ENCODE measurements around the gene ASS1. TPM values are rescaled to one million over a fixed set of nuclear protein-coding genes. Genes with fewer than 3 reads are reported as not detected.
A peak's percentile ranks its signal among the peaks of the same experiment; 100 is the strongest.

The ASS1 gene
- total and polyA plus RNA-seq, 2 of the 13 experiments (the other 11 are each of a cell fraction or from before 2014, with no cell fraction given): 77.6 to 122 TPM

DNA sequence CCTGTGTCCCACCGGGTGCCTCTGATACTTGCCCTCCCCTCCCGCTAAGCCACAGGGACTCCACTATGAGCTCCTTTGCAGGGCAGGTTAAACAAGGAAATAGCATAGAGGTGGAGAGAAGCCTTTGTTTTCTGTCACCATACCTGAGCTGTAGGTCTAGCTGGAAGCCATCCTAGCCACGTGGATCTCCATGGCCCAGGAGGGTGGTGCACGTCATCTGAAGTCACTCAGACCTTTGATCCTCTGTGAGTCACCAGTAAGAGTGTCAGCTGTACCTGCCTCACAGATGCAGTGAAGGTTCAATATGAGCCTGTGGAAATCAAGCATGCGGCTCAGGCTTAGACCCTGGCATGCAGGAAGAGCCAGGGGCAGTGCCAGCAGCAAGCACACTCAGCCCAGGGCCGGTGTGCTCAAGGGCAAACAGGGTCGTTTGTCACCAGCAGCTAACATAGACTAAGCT lies 55.1 kb downstream of the ASS1 start (continued):
- TF ChIP-seq, protein P1, sequence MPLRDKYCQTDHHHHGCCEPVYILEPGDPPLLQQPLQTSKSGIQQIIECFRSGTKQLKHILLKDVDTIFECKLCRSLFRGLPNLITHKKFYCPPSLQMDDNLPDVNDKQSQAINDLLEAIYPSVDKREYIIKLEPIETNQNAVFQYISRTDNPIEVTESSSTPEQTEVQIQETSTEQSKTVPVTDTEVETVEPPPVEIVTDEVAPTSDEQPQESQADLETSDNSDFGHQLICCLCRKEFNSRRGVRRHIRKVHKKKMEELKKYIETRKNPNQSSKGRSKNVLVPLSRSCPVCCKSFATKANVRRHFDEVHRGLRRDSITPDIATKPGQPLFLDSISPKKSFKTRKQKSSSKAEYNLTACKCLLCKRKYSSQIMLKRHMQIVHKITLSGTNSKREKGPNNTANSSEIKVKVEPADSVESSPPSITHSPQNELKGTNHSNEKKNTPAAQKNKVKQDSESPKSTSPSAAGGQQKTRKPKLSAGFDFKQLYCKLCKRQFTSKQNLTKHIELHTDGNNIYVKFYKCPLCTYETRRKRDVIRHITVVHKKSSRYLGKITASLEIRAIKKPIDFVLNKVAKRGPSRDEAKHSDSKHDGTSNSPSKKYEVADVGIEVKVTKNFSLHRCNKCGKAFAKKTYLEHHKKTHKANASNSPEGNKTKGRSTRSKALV (CRISPR knock-in tag; IDR thresholded peaks at IDR 0.05): no peak
- TF ChIP-seq ZNF337 (CRISPR knock-in tag; IDR thresholded peaks at IDR 0.05; ENCODE audit: borderline replicate concordance, low read depth) (no peak), MAZ (IDR thresholded peaks at IDR 0.05; ENCODE audit: borderline replicate concordance, low read depth, low read length) (no peak), MAZ (CRISPR knock-in tag; IDR thresholded peaks at IDR 0.05; ENCODE audit: low read depth) (peak; percentile 51), NFIC (IDR thresholded peaks at IDR 0.05; ENCODE audit: low read length) (no peak), NR2C2 (CRISPR knock-in tag; IDR thresholded peaks at IDR 0.05; ENCODE audit: borderline replicate concordance) (peak; percentile 68; the same call in 1 of the 2 replicates), SMAD3 (CRISPR knock-in tag; IDR thresholded peaks at IDR 0.05) (peak; percentile 64; the same call in 1 of the 2 replicates), SRSF4 (IDR thresholded peaks at IDR 0.05; ENCODE audit: low read depth, low read length, poor library complexity, severe bottlenecking) (no peak), SP5 (CRISPR knock-in tag; IDR thresholded peaks at IDR 0.05; ENCODE audit: borderline replicate concordance, low read depth) (no peak; the same call in 1 of the 2 replicates), CEBPG (CRISPR knock-in tag; IDR thresholded peaks at IDR 0.05) (peak; percentile 55), ZKSCAN5 (CRISPR knock-in tag; IDR thresholded peaks at IDR 0.05) (no peak), HOXA9 (CRISPR knock-in tag; IDR thresholded peaks at IDR 0.05; ENCODE audit: borderline replicate concordance) (no peak), EZH2 (conservative IDR thresholded peaks at IDR 0.05; ENCODE audit: low read depth, low read length) (no peak), ZNF3 (CRISPR knock-in tag; IDR thresholded peaks at IDR 0.05) (no peak), HOXD1 (CRISPR knock-in tag; IDR thresholded peaks at IDR 0.05) (no peak), ZNF749 (CRISPR knock-in tag; IDR thresholded peaks at IDR 0.05; ENCODE audit: borderline replicate concordance) (no peak), RAD51 (IDR thresholded peaks at IDR 0.05; ENCODE audit: borderline replicate concordance) (no peak), POLR2A (IDR thresholded peaks at IDR 0.05; ENCODE audit: insufficient read depth in 1 of 2, low read depth in 2 of 2, low read length in 2 of 2) (peak; percentile 78 to 79)
- TF ChIP-seq, protein P2, sequence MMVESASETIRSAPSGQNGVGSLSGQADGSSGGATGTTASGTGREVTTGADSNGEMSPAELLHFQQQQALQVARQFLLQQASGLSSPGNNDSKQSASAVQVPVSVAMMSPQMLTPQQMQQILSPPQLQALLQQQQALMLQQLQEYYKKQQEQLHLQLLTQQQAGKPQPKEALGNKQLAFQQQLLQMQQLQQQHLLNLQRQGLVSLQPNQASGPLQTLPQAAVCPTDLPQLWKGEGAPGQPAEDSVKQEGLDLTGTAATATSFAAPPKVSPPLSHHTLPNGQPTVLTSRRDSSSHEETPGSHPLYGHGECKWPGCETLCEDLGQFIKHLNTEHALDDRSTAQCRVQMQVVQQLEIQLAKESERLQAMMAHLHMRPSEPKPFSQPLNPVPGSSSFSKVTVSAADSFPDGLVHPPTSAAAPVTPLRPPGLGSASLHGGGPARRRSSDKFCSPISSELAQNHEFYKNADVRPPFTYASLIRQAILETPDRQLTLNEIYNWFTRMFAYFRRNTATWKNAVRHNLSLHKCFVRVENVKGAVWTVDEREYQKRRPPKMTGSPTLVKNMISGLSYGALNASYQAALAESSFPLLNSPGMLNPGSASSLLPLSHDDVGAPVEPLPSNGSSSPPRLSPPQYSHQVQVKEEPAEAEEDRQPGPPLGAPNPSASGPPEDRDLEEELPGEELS (CRISPR knock-in tag; IDR thresholded peaks at IDR 0.05): peak; percentile 57; the same call in 1 of the 2 replicates
- TF ChIP-seq, protein P3, sequence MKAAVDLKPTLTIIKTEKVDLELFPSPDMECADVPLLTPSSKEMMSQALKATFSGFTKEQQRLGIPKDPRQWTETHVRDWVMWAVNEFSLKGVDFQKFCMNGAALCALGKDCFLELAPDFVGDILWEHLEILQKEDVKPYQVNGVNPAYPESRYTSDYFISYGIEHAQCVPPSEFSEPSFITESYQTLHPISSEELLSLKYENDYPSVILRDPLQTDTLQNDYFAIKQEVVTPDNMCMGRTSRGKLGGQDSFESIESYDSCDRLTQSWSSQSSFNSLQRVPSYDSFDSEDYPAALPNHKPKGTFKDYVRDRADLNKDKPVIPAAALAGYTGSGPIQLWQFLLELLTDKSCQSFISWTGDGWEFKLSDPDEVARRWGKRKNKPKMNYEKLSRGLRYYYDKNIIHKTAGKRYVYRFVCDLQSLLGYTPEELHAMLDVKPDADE (CRISPR knock-in tag; IDR thresholded peaks at IDR 0.05): no peak
- TF ChIP-seq, protein P4, sequence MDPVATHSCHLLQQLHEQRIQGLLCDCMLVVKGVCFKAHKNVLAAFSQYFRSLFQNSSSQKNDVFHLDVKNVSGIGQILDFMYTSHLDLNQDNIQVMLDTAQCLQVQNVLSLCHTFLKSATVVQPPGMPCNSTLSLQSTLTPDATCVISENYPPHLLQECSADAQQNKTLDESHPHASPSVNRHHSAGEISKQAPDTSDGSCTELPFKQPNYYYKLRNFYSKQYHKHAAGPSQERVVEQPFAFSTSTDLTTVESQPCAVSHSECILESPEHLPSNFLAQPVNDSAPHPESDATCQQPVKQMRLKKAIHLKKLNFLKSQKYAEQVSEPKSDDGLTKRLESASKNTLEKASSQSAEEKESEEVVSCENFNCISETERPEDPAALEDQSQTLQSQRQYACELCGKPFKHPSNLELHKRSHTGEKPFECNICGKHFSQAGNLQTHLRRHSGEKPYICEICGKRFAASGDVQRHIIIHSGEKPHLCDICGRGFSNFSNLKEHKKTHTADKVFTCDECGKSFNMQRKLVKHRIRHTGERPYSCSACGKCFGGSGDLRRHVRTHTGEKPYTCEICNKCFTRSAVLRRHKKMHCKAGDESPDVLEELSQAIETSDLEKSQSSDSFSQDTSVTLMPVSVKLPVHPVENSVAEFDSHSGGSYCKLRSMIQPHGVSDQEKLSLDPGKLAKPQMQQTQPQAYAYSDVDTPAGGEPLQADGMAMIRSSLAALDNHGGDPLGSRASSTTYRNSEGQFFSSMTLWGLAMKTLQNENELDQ (CRISPR knock-in tag; IDR thresholded peaks at IDR 0.05; ENCODE audit: borderline replicate concordance): no peak
- TF ChIP-seq, protein P5, sequence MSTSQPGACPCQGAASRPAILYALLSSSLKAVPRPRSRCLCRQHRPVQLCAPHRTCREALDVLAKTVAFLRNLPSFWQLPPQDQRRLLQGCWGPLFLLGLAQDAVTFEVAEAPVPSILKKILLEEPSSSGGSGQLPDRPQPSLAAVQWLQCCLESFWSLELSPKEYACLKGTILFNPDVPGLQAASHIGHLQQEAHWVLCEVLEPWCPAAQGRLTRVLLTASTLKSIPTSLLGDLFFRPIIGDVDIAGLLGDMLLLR (CRISPR knock-in tag; IDR thresholded peaks at IDR 0.05): no peak; the same call in 1 of the 2 replicates
- TF ChIP-seq, protein P6, sequence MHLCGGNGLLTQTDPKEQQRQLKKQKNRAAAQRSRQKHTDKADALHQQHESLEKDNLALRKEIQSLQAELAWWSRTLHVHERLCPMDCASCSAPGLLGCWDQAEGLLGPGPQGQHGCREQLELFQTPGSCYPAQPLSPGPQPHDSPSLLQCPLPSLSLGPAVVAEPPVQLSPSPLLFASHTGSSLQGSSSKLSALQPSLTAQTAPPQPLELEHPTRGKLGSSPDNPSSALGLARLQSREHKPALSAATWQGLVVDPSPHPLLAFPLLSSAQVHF (CRISPR knock-in tag; IDR thresholded peaks at IDR 0.05): no peak

All from HepG2 (cell line).